HEK293 (cell line): ENCODE results near the gene C4BPB.

Experiments
- GFI1B ChIP-seq: fragments of 450-650 bp; formaldehyde crosslinking; IDR thresholded peaks from 2 replicates; pipeline ENCODE4 v1.5.1; 2016; ENCODE audit warnings: missing biosample characterization, missing genetic modification characterization
- GLIS2 ChIP-seq: fragments of 450-650 bp; formaldehyde crosslinking; IDR thresholded peaks from 2 replicates; pipeline ENCODE4 v1.5.1; 2016; ENCODE audit warnings: missing biosample characterization, missing genetic modification characterization
- OSR2 ChIP-seq: fragments of 450-650 bp; formaldehyde crosslinking; IDR thresholded peaks from 2 replicates; pipeline ENCODE4 v1.5.1; 2016; ENCODE audit warnings: missing biosample characterization, missing genetic modification characterization
- SCRT1 ChIP-seq: fragments of 450-650 bp; formaldehyde crosslinking; IDR thresholded peaks from 2 replicates; pipeline ENCODE4 v1.5.1; 2016; ENCODE audit warnings: missing biosample characterization, missing genetic modification characterization, borderline replicate concordance
- SCRT2 ChIP-seq: fragments of 450-650 bp; formaldehyde crosslinking; IDR thresholded peaks from 2 replicates; pipeline ENCODE4 v1.5.1; 2016; ENCODE audit warnings: missing biosample characterization, missing genetic modification characterization
- SP7 ChIP-seq: fragments of 450-650 bp; formaldehyde crosslinking; IDR thresholded peaks from 2 replicates; pipeline ENCODE4 v1.5.1; 2016; ENCODE audit warnings: missing biosample characterization, missing genetic modification characterization
- YY1 ChIP-seq: fragments of 450-650 bp; formaldehyde crosslinking; IDR thresholded peaks from 2 replicates; pipeline ENCODE4 v1.5.1; 2018; ENCODE audit warnings: missing biosample characterization, missing genetic modification characterization
- ZBTB20 ChIP-seq: fragments of 450-650 bp; formaldehyde crosslinking; IDR thresholded peaks from 2 replicates; pipeline ENCODE4 v1.5.1; 2016; ENCODE audit warnings: missing biosample characterization, missing genetic modification characterization
- ZEB2 ChIP-seq: fragments of 450-650 bp; formaldehyde crosslinking; IDR thresholded peaks from 2 replicates; pipeline ENCODE4 v1.5.1; 2016; ENCODE audit warnings: missing biosample characterization, missing genetic modification characterization
- ZFHX2 ChIP-seq: fragments of 450-650 bp; formaldehyde crosslinking; conservative IDR thresholded peaks from 2 replicates; pipeline ENCODE4 v1.5.1; 2016; ENCODE audit warnings: missing biosample characterization, missing genetic modification characterization
- ZIC2 ChIP-seq: fragments of 450-650 bp; formaldehyde crosslinking; IDR thresholded peaks from 2 replicates; pipeline ENCODE4 v1.5.1; 2016; ENCODE audit warnings: missing biosample characterization, missing genetic modification characterization
- ZNF121 ChIP-seq: fragments of 450-650 bp; formaldehyde crosslinking; IDR thresholded peaks from 2 replicates; pipeline ENCODE4 v1.5.1; 2016; ENCODE audit warnings: missing biosample characterization, missing genetic modification characterization
- ZNF366 ChIP-seq: fragments of 450-650 bp; formaldehyde crosslinking; conservative IDR thresholded peaks from 2 replicates; pipeline ENCODE4 v1.5.1; 2016; ENCODE audit warnings: missing biosample characterization, missing genetic modification characterization
- ZNF394 ChIP-seq: fragments of 450-650 bp; formaldehyde crosslinking; IDR thresholded peaks from 2 replicates; pipeline ENCODE4 v1.5.1; 2016; ENCODE audit warnings: missing biosample characterization, missing genetic modification characterization, mild to moderate bottlenecking, moderate library complexity, borderline replicate concordance
- ZNF416 ChIP-seq: fragments of 450-650 bp; formaldehyde crosslinking; IDR thresholded peaks from 2 replicates; pipeline ENCODE4 v1.5.1; 2016; ENCODE audit warnings: missing biosample characterization, missing genetic modification characterization
- ZNF501 ChIP-seq: fragments of 450-650 bp; formaldehyde crosslinking; IDR thresholded peaks from 2 replicates; pipeline ENCODE4 v1.5.1; 2016; ENCODE audit warnings: missing biosample characterization, missing genetic modification characterization
- ZNF548 ChIP-seq: fragments of 450-650 bp; formaldehyde crosslinking; IDR thresholded peaks from 2 replicates; pipeline ENCODE4 v1.5.1; 2016; ENCODE audit warnings: missing biosample characterization, missing genetic modification characterization
- ZNF561 ChIP-seq: fragments of 450-650 bp; IDR thresholded peaks from 2 replicates; pipeline ENCODE4 v1.5.1; 2018; ENCODE audit warnings: missing biosample characterization, missing genetic modification characterization, borderline replicate concordance
- ZNF585B ChIP-seq: fragments of 450-650 bp; formaldehyde crosslinking; IDR thresholded peaks from 2 replicates; pipeline ENCODE4 v1.5.1; 2016; ENCODE audit warnings: missing biosample characterization, missing genetic modification characterization
- ZNF596 ChIP-seq: fragments of 450-650 bp; IDR thresholded peaks from 2 replicates; pipeline ENCODE4 v1.5.0; 2018; ENCODE audit warnings: missing biosample characterization, mild to moderate bottlenecking, missing genetic modification characterization, moderate library complexity
- ZNF600 ChIP-seq: fragments of 450-650 bp; formaldehyde crosslinking; IDR thresholded peaks from 2 replicates; pipeline ENCODE4 v1.5.1; 2016; ENCODE audit warnings: missing biosample characterization, missing genetic modification characterization
- ZSCAN16 ChIP-seq: fragments of 450-650 bp; formaldehyde crosslinking; IDR thresholded peaks from 2 replicates; pipeline ENCODE4 v1.5.1; 2016; ENCODE audit warnings: missing biosample characterization, missing genetic modification characterization
- TF ChIP-seq, protein P1 (sequence below): fragments of 450-650 bp; formaldehyde crosslinking; IDR thresholded peaks from 2 replicates; pipeline ENCODE4 v1.5.1; 2016; ENCODE audit warnings: missing biosample characterization, missing genetic modification characterization, borderline replicate concordance
- TF ChIP-seq, protein P2 (sequence below): fragments of 450-650 bp; formaldehyde crosslinking; IDR thresholded peaks from 2 replicates; pipeline ENCODE4 v1.5.1; 2016; ENCODE audit warnings: missing biosample characterization, missing genetic modification characterization
- TF ChIP-seq, protein P3 (sequence below): fragments of 450-650 bp; formaldehyde crosslinking; optimal IDR thresholded peaks from 2 replicates; pipeline ENCODE3; 2016; ENCODE audit warnings: missing biosample characterization, mild to moderate bottlenecking, missing genetic modification characterization
- TF ChIP-seq, protein P4 (sequence below): fragments of 450-650 bp; formaldehyde crosslinking; IDR thresholded peaks from 2 replicates; pipeline ENCODE4 v1.5.1; 2016; ENCODE audit warnings: missing biosample characterization, missing genetic modification characterization
- TF ChIP-seq, protein P5 (sequence below): sonication (generic); formaldehyde crosslinking; IDR thresholded peaks from 2 replicates; pipeline ENCODE4 v1.8.1; 2022; ENCODE audit warnings: mild to moderate bottlenecking, moderate library complexity, missing genetic modification reagents
- TF ChIP-seq, protein P6 (sequence below): fragments of 450-650 bp; formaldehyde crosslinking; IDR thresholded peaks from 2 replicates; pipeline ENCODE4 v1.5.1; 2016; ENCODE audit warnings: missing biosample characterization, missing genetic modification characterization
- TF ChIP-seq, protein P7 (sequence below): fragments of 450-650 bp; formaldehyde crosslinking; IDR thresholded peaks from 2 replicates; pipeline ENCODE4 v1.5.1; 2017; ENCODE audit warnings: missing biosample characterization, missing genetic modification characterization

C4BPB gene

DNA sequence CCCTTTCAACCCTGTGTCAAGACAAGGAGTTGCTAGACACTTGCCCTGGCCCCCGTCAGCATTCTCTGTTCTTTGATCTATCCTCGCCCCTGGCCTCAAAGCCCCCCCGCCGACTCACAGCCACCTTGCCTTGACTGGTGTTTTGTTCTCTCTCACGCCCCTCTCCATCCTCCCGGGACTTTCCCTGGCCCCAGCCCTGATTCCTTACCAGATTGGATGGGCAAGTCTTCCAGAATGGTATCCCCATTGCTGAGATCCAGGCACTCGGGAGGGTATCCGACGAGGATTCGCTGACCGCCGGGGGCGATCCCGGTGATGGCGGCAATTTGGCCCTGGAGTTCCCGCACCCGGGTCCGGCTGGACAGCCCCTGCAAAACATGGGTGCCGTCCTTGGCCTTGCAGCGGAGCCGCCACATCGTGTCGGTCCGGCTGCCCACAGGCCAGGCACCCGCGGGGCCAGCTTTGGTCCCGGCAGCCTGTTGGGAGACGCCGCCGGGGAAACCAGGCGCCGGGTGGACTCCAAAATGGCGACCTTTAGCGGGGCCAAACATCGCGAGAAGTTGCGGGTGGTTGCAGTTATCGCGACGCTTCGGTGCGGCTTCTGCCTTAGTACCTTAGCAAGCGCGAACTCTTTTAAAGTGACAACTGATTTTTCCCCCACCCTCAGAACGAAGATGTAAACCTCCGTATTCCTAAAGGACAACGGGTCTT, 38.0 kb upstream of the C4BPB start (continued):
- TF ChIP-seq, protein P1, sequence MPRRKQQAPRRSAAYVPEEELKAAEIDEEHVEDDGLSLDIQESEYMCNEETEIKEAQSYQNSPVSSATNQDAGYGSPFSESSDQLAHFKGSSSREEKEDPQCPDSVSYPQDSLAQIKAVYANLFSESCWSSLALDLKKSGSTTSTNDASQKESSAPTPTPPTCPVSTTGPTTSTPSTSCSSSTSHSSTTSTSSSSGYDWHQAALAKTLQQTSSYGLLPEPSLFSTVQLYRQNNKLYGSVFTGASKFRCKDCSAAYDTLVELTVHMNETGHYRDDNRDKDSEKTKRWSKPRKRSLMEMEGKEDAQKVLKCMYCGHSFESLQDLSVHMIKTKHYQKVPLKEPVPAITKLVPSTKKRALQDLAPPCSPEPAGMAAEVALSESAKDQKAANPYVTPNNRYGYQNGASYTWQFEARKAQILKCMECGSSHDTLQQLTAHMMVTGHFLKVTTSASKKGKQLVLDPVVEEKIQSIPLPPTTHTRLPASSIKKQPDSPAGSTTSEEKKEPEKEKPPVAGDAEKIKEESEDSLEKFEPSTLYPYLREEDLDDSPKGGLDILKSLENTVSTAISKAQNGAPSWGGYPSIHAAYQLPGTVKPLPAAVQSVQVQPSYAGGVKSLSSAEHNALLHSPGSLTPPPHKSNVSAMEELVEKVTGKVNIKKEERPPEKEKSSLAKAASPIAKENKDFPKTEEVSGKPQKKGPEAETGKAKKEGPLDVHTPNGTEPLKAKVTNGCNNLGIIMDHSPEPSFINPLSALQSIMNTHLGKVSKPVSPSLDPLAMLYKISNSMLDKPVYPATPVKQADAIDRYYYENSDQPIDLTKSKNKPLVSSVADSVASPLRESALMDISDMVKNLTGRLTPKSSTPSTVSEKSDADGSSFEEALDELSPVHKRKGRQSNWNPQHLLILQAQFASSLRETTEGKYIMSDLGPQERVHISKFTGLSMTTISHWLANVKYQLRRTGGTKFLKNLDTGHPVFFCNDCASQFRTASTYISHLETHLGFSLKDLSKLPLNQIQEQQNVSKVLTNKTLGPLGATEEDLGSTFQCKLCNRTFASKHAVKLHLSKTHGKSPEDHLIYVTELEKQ = no peak
- TF ChIP-seq GLIS2 (tag by site-specific recombination) = peak; percentile 81
- TF ChIP-seq ZNF585B = no peak
- TF ChIP-seq ZSCAN16 = no peak
- TF ChIP-seq YY1 (tag by site-specific recombination) = peak; percentile 91
- no peak for TF ChIP-seq ZNF596 (tag by site-specific recombination)
- TF ChIP-seq ZIC2 (tag by site-specific recombination) = peak; percentile 52; the same call in 1 of the 2 replicates
- TF ChIP-seq, protein P2, sequence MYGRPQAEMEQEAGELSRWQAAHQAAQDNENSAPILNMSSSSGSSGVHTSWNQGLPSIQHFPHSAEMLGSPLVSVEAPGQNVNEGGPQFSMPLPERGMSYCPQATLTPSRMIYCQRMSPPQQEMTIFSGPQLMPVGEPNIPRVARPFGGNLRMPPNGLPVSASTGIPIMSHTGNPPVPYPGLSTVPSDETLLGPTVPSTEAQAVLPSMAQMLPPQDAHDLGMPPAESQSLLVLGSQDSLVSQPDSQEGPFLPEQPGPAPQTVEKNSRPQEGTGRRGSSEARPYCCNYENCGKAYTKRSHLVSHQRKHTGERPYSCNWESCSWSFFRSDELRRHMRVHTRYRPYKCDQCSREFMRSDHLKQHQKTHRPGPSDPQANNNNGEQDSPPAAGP (tag by site-specific recombination) = peak; percentile 67; the same call in 1 of the 2 replicates
- peak; percentile 77; the same call in 1 of the 2 replicates for TF ChIP-seq ZNF548 (tag by site-specific recombination)
- TF ChIP-seq, protein P3, sequence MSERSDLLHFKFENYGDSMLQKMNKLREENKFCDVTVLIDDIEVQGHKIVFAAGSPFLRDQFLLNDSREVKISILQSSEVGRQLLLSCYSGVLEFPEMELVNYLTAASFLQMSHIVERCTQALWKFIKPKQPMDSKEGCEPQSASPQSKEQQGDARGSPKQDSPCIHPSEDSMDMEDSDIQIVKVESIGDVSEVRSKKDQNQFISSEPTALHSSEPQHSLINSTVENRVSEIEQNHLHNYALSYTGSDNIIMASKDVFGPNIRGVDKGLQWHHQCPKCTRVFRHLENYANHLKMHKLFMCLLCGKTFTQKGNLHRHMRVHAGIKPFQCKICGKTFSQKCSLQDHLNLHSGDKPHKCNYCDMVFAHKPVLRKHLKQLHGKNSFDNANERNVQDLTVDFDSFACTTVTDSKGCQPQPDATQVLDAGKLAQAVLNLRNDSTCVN (tag by site-specific recombination) = peak; percentile 44
- TF ChIP-seq, protein P4, sequence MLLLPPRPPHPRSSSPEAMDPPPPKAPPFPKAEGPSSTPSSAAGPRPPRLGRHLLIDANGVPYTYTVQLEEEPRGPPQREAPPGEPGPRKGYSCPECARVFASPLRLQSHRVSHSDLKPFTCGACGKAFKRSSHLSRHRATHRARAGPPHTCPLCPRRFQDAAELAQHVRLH (tag by site-specific recombination) = peak; percentile 43; the same call in 1 of the 2 replicates
- TF ChIP-seq, protein P5, sequence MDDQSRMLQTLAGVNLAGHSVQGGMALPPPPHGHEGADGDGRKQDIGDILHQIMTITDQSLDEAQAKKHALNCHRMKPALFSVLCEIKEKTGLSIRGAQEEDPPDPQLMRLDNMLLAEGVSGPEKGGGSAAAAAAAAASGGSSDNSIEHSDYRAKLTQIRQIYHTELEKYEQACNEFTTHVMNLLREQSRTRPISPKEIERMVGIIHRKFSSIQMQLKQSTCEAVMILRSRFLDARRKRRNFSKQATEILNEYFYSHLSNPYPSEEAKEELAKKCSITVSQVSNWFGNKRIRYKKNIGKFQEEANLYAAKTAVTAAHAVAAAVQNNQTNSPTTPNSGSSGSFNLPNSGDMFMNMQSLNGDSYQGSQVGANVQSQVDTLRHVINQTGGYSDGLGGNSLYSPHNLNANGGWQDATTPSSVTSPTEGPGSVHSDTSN (CRISPR knock-in tag) = 0 out of 2 replicates have a peak, but pooled peaks have one; percentile 43
- peak; percentile 66; the same call in 1 of the 2 replicates for TF ChIP-seq SCRT2 (tag by site-specific recombination)
- no peak for TF ChIP-seq ZNF394 (tag by site-specific recombination)
- peak; percentile 63 for TF ChIP-seq ZEB2 (tag by site-specific recombination)
- TF ChIP-seq ZNF501 (tag by site-specific recombination) = peak; percentile 78
- no peak for TF ChIP-seq ZNF600 (tag by site-specific recombination)
- TF ChIP-seq, protein P6, sequence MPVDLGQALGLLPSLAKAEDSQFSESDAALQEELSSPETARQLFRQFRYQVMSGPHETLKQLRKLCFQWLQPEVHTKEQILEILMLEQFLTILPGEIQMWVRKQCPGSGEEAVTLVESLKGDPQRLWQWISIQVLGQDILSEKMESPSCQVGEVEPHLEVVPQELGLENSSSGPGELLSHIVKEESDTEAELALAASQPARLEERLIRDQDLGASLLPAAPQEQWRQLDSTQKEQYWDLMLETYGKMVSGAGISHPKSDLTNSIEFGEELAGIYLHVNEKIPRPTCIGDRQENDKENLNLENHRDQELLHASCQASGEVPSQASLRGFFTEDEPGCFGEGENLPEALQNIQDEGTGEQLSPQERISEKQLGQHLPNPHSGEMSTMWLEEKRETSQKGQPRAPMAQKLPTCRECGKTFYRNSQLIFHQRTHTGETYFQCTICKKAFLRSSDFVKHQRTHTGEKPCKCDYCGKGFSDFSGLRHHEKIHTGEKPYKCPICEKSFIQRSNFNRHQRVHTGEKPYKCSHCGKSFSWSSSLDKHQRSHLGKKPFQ = no peak
- peak; percentile 24; the same call in 1 of the 2 replicates for TF ChIP-seq SP7
- TF ChIP-seq ZBTB20 (tag by site-specific recombination) = peak; percentile 83
- no peak for TF ChIP-seq GFI1B (tag by site-specific recombination)
- 0 out of 2 replicates have a peak, but pooled peaks have one; percentile 7 for TF ChIP-seq OSR2 (tag by site-specific recombination)
- TF ChIP-seq ZNF561 (tag by site-specific recombination) = peak; percentile 78; the same call in 1 of the 2 replicates
- TF ChIP-seq ZFHX2 (tag by site-specific recombination) = 0 out of 2 replicates have a peak, but pooled peaks have one; percentile 11
- TF ChIP-seq SCRT1 (tag by site-specific recombination) = 0 out of 2 replicates have a peak, but pooled peaks have one; percentile 27
- no peak for TF ChIP-seq ZNF416 (tag by site-specific recombination)
- no peak for TF ChIP-seq ZNF121 (tag by site-specific recombination)
- TF ChIP-seq ZNF366 (tag by site-specific recombination) = no peak
- TF ChIP-seq, protein P7, sequence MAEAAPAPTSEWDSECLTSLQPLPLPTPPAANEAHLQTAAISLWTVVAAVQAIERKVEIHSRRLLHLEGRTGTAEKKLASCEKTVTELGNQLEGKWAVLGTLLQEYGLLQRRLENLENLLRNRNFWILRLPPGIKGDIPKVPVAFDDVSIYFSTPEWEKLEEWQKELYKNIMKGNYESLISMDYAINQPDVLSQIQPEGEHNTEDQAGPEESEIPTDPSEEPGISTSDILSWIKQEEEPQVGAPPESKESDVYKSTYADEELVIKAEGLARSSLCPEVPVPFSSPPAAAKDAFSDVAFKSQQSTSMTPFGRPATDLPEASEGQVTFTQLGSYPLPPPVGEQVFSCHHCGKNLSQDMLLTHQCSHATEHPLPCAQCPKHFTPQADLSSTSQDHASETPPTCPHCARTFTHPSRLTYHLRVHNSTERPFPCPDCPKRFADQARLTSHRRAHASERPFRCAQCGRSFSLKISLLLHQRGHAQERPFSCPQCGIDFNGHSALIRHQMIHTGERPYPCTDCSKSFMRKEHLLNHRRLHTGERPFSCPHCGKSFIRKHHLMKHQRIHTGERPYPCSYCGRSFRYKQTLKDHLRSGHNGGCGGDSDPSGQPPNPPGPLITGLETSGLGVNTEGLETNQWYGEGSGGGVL (tag by site-specific recombination) = 0 out of 2 replicates have a peak, but pooled peaks have one; percentile 1
